GM19025 (cell line): ENCODE data around the gene COL24A1.
"Not testable (repeated sequence)": the region's sequence is repeated elsewhere in the genome, so short reads cannot be mapped to it uniquely, and the experiment has no call there.

ENCODE experiments used
- ATAC-seq: cut with Tn5 transposase; IDR thresholded peaks from one replicate; pipeline ENCODE4 v1.9.1; 2021; ENCODE audit warnings: mild to moderate bottlenecking, low read depth, moderate library complexity; ENCODE audit not compliant: unreplicated experiment

COL24A1 gene

DNA sequence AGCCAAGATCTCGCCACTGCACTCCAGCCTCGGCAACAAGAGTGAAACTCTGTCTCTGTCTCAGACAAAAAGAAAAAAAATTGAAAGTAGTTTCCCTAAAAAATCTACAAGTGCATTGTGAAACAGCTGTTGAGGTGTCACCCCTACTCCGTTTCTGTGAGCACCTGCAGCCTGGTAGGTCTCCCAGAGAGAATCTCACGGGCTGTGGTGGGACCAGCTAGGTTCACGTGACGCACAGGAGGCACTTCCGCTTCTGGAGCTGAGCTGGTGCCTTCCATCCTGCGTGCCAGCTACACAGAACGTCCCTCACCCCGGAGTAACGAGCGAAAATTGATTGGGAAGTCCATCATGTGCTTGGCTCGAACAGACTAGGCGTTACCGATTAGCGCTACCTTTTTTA is 66.8 kb downstream of the COL24A1 start:
- ATAC-seq = no peak

DNA sequence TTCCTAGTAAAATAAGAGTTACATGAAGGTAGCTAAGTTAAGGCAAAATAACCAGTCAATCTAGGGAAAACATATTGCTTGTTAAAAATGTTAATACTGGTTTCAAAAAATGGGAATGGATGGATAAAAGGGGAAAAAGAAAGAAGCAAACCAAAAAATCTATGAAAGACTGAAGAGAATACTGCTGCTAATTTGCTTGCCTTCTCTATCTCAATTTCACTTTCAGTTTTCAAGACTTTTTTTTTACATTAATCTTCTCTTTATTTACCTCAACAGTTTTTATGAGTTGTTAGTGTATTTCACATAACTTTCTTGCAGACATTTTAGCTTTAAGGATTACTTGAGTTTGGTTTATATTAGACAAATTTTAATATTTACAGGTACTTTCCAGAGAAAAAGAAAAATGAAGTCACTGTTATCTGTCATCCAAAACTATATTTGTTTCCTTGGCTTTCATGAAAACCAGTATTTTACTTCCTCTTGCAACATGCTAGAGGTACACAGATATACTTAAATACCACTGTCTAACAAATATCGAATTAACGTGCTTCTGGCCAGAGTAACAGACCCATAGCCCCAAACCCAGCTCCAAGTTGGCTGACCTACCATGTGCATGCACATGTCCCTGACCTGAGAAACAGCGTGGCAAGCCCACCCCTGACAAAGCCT is 70.7 kb downstream of the COL24A1 start:
- no peak for ATAC-seq

DNA sequence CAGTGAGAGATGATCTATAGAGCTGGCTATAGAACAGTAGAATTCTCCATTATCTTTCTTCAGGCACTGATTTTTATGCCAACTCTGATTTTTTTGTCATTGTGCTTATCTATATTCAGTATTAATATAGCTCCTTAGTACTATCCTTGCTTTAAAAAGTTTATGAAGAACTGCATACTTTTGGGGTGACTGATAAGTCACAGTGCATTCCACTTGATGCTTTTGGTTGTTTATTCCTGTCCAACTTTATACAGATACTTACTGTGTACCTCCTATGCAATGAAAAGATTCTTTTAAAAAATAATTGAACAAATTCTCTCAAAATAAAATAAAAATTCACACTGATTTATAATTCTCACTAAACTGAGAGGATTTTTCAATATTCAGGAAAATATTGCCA is 71.6 kb downstream of the COL24A1 start:
- ATAC-seq = no peak

DNA sequence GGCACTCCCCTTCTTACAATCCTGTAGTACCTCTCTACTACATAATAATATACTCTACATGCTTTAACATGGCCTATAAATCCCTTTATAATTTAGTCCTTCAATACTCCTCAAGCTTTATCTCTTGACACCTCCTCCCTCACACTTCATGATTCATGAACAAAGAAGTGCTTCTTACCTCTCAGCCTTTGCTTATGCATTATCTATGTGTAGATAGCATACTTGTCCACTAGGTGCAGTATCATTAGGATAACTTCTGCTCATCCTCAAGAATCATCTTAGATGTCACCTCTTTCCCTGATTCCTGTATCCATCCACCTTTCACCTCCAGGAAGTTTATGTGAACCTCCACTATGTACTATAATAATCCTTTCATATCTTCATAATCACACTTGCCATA is 74.4 kb downstream of the COL24A1 start:
- no peak for ATAC-seq

DNA sequence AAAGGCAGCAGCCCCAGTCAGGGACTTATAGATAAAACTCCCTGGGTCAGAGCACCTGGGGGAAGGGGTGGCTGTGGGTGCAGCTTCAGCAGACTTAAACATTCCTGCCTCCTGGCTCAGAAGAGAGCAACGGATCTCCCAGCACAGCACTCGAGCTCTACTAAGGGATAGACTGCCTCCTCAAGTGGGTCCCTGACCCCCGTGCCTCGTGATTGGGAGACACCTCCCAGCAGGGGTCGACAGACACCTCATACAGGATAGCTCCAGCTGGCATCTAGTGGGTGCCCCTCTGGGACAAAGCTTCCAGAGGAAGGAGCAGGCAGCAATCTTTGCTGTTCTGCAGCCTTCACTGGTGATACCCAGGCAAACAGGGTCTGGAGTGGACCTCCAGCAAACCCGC is 84.1 kb downstream of the COL24A1 start:
- ATAC-seq = not testable (repeated sequence)

DNA sequence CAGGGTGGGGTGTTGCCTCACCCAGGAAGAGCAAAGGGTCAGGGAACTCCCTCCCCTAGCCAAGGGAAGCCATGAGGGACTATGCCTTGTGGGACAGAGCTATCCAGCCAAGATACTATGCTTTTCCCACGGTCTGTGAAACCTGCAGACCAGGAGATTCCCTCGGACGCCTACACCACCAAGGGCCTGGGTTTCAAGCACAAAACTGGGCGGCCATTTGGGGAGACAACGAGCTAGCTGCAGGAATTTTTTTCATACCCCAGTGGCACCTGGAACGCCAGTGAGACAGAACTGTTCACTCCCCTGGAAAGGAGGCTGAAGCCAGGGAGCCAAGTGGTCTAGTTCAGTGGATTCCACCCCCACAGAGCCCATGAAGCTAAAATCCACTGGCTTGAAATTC is 84.7 kb downstream of the COL24A1 start:
- ATAC-seq = not testable (repeated sequence)

DNA sequence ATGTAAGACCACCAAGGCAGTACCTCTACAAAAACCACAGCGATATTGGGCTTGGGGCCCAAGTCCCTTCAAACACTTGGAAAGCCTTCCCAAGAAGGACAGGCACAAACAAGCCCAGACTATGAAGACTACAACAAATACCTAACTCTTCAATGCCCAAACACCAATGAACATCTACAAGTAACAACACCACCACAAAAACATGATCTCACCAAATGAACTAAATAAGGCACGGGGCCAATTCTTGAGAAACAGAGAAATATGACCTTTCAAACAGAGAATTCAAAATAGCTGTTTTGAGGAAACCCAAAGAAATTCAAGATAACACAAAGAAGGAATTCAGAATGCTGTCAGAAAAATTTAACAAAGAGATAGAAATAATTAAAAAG is 86.8 kb downstream of the COL24A1 start:
- ATAC-seq = no peak

DNA sequence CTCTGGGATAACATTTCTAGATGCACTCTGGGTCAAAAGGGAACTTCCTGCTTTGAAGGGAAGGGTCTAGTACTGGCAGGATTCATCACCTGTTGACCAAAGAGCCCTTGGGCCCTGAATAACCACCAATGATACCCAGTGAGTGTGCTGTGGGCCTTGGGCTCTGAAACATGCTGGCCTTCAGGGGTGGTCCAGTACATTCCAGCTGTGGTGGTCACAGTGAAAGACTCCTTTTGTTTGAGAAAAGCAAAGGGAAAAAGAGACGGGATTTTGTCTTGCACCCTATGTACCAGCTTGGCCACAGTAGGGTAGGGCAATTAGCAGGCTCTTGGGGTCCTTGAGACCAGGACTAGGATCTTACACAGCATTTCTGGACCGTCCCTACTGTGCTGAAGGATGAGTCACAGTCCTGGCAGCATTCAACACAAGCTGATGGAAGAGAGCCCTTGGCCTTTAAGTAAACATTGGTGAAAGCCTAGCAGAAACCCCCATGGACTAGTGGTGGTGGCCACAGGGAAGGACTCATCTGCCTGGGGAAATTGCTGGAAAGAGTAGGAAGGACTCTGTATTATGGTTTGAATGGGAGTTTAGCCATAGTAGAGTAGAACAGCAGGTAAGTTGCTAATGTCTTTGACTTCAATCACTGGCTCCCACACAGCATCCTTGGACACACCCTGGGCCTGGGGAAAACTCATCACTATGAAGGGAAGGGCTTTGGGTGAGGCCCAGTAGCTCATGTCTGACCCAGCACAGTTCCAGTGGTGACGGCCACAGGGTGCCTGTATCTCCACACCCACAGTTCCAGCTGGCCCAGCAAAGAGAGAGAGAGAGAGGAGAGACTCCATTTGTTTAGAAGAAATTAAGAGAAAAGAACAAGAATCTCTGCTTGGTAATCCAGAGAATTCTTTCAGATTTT is 87.5 kb downstream of the COL24A1 start:
- ATAC-seq = no peak

DNA sequence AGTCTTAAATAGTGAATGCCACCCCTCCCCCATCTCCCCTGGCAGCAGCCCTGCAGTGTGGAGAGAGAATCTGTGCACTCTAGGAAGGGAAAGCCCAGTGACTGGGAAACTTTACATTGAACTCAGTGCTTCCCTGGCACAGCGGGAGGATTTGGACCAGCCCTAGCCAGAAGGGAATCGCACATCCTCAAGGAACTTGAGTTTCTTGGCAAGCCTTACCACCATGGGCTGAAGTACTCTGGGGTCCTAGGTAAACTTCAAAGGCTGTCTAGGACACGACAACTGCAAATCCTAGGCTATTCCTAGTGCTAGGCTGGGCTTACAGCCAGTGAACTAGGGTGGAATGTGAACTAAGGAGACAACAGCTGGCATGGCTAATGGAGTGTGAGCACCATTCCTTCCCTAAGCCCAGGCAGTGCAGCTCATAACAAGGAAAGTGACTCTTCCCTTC is 88.3 kb downstream of the COL24A1 start:
- no peak for ATAC-seq

DNA sequence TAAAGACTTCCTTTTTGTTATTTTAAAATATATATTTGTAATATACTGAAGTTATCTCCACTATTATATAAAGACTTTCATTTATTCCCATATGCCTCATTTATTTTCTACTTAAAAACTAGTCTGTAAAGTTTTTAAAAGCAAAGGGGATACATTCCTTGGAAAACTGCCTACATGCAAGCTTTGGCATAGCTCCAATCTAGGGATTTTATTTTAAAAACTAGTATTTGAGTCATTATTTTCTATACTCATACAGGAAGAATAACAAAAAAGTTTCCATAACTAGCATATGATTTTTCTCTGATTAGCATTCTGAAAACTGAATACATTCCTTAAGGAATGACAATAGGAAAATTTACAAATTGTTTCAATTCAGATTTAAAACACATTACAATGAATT is 88.9 kb downstream of the COL24A1 start:
- ATAC-seq = no peak

DNA sequence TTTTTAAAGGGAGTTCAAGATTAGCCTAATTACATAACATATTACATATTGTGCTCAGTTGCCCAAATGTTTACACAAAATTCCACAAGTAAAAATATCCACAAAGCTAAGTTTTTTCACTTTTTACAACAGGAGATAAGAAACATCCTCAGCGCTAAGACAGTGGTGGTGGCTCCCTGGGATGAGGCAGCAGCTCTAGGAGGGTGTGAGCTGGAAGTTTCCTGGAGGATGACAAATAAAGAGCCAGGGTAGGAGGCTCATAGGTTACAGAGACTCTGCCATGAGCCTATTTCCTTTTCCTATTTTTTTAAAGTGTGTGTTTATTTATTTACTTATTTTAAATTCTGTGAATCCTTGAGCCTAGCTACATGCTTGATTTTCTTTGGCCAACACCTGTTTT is 91.7 kb downstream of the COL24A1 start:
- ATAC-seq = no peak

DNA sequence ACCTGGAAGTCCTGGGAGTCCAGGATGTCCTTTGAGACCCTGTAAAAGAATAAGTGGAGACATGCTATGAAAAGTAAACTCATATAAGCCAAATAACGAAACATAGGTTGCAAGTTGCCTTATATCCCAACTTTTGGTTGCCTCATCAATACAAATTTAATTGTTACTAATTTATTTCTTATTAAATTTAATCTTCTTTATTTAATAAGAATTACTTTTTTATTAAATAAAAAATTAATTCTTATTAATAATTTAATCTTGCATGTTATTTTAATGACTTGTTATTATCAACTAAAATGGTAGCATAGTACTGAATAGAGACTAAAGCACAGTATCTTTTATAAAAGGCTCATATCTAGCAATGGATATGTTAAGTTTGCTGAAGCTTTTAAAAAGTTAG is 92.9 kb downstream of the COL24A1 start:
- no peak for ATAC-seq

DNA sequence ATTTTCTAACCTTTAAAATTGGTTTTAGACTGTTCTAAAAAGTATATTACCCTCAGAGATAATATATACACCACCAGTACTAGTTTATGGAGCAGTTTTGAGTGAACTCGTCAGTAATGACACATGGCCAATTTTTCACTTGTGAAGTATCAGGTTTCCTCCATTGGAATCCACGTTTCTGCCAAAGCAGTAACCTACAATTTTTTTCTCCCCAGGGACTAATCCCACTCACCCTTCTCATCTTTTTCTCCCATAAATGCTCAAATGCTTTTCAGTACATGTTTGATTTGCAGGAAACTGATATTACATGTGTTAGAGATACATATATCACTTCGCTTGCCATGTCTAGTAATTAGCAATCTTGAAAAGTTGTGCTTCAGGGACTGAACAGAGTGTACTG is 94.1 kb downstream of the COL24A1 start:
- no peak for ATAC-seq

DNA sequence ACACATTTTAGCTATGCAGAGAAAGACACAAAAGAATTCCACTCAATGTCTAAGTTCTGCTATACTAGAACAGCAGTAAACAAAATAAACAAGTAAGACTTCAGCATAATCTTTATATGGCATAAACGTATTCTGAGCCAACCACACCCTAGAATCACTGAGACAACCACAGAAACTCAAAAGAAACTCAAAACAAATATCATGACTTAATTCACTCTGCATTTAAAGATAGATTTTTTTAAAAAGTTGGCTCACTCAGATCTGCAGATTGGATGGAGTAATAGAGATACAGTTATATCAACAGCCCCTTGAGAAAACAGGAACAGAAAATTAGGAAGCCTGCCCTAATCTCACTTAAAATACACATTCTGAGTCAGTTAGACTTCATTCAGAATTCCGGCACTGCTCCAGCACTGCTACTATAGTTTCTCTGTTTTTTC is 95.0 kb downstream of the COL24A1 start:
- no peak for ATAC-seq

DNA sequence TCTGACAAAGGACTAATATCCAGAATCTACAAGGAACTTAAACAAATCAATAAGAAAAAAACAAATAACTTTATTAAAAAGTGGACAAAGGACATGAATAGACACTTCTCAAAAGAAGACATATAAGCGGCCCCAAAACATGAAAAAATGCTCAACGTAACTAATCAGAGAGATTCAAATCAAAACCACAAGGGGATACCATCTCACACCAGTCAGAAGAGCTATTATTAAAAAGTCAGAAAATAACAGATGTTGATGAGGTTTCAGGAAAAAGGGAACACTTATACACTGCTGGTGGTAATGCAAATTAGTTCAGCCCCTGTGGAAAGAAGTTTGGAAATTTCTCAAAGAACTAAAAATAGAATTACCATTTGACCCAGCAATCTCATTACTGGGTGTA is 102.2 kb downstream of the COL24A1 start:
- ATAC-seq = no peak

DNA sequence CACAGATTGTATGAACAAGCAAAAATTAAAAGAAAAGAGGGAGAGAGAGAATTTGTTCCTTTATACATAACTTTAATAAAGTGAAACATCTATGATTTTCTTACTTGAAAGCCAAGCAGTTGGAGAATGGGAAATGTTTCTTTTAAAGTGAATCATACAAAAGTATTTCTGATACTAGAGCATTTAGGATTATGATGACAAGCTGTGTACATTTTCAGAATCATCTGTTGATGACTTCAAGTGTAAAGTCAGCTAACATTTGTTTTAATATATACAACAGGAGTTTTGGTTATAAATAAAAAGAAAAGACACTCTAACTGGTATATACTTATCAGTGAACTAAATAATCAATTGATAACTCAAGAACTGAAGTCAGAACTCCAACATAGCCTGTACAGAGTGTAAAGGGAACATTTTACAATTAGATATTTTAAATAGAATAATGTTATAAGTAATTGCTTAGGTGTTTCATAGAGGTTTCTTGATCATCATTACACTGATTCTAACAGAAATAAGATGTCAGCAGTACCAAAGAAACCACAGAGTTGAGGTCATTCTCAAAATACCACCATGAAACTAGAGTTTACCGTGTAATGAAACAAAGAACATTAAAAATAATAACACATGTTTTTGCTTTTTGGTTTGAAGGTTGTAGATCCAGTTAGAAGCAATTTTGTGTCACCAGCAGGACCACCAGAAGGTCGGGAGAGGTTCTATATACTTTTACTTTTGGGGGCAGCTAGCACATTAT is 103.4 kb downstream of the COL24A1 start:
- no peak for ATAC-seq

DNA sequence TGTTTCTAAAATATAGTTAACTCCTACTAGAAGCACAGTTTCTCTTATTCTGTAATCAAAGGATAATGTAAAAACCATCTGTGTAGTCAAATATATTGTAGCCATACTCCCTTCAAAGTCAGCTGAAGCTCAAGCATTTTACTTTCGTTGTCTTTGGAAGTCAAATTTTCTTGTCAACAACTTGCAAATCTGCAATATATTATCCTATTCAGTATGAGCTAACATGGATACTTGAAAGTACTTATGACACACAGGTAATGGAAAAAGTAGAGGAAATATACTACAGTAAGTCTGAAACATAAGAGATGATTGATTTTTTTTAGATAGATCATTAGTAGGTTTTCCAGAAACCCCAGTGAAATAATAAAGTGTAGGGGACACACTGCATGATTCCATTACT is 121.5 kb downstream of the COL24A1 start:
- ATAC-seq = no peak

DNA sequence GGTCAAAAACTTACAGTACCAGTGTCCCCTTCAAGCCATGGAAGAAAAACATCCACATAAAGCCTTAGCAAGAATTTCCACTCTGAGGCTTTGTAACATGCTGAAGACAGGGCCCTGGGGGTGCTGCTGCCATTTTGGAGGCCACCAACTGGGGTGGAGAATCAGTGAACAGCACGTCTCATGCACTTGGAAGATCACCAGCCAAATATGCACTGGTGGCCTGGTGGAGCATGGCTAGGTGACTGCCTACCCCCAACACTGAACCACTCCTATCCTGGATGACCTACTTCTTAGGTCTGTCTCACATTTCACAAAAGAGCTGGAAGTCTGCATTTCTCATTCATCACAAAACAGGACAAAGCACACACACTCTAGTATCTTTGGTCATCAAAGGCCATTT is 126.4 kb downstream of the COL24A1 start:
- ATAC-seq = no peak

DNA sequence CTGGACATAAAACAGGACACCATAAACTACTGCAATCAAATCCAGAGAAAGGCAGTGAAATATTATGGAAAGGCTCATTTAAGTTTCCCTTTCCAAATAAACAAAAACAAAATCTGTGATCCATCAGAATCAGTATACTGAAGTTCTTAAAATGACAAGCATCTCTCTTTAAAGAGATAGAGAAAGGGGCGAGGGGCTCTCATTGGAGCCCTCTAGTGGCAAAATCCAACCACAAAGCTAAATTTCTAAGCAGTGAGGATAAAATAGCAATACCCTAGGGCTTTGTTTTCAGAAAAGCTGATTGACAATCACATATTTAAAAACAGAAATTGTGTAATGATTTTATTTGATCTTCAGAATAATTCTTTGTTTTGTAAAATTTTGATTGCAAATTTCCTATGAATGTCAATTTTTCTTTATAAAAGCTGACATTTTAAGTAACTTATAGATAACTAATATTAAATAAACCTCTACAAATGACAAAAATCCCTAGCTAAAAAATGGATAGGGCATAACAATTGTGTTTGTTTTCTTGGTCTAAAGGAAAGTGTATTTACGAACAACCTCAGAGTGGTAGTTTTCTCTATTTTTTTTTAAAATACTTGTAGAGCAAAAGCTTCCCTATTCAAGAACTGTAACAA is 138.2 kb downstream of the COL24A1 start:
- ATAC-seq = peak; percentile 64

DNA sequence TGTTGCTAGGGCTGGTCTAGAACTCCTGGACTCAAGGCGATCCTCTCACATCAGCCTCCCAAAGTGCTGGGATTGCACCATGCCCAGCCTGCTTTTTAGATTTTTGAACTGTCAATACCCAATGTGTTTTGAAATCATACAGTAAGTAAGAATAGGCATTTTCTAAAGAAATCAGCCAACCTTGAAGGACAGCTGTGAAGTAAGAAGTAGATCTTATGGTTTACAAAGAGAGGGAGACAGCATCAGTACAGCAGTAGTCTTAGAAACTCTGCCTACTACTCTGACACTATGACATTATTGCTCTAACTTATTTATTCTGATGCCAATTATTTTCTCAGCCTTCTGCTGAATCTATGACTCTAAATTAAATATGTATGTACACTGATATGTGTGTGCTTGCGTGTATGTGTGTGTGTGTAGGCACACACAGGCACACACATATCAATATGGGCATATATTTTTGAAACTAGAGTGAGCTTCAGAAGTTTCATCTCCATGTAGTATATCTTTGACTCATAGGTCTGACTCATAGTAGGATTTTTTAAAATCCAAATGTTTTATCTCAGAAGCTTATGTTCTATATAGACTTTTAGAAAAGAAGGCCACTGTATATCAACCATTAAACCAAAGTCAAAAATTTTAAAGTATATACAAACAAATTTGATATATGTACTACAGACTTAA is 140.4 kb downstream of the COL24A1 start:
- ATAC-seq = no peak
